ENCODE results near the gene DDX39A. TPM values are rescaled to one million over a fixed set of nuclear protein-coding genes. Genes with fewer than 3 reads are reported as not detected.
"Not testable (repeated sequence)": the region's sequence is repeated elsewhere in the genome, so short reads cannot be mapped to it uniquely, and the experiment has no call there.

DDX39A gene
- total RNA-seq (2012; rRNA removed): 73.3 and 93.3 TPM in 2 replicates

DNA sequence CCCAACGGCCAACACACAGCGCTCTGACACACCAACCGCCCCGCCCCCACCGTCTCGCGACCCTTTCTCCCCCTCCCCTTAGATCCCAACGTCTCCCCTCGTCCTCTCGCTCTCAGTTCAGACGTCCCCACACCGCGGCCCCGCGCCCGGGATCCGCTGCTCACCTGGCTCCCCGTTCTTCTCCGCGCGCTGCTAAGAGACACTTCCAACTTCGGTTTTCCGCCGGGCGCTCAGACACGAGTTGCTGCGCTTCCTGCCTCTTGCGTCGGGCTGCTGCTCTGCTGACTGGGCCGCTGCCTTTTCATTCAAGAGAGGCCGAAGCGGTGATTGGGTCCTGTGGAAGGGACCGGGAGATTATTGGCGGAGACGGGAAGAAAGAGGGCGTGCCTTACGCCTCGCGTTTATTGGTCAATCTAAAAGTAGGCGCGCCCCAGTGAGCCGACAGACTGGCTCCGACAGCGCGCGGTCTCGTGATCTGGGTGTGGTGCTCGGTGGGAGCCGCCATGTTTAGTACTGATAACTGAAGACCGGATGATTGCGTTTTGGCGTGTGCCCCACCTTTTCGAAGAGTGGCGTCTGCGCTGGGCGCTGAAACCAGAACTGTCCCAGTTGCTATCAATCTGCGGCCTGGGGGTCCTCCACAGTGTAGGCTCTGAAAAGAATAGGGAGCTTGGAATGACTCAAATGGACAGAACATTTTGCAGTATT lies at the start of gene DDX39A:
TSS of gene DDX39A (minus strand) at position 236 of the 708 bp plus-strand sequence. CDS start 6,121 bp downstream, outside the sequence.
- Histone ChIP-seq H3K4me3 (ENCODE audit: low read length) (peak within 1 kb of the TSS; percentile 85), H3K27me3 (ENCODE audit: control insufficient read depth, insufficient read depth, low read length) (no peaks in the 10 kb centered on the region), H3K9ac (ENCODE audit: low read depth, low read length) (peak within 1 kb of the TSS; percentile 98), H3K36me3 (ENCODE audit: insufficient read depth, low read length) (peaks cover 14% of the 10 kb centered on the region), H3K9me3 (replicated peaks; ENCODE audit: low read length) (no peaks in the 10 kb centered on the region), H3K4me2 (ENCODE audit: low read length) (peak within 1 kb of the TSS; percentile 89), H3K4me1 (ENCODE audit: control insufficient read depth, insufficient read depth, low read length) (peaks cover 18% of the 10 kb centered on the region)

DNA sequence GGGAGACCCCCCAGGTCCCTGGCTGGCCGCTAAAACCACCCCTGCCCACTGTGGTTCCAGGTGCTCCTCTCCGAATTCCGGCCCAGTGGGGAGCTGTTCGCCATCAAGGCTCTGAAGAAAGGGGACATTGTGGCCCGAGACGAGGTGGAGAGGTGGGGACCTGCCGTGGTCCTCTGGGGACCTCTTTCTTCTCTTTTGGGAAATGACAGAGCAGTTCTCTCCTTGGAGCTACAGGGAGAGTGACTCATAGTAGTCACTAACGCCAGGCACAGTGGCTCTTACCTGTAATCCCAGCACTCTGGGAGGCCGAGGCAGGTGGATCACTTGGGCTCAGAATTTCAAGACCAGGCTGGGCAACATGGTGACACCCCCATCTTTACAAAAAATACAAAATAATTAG lies 48.7 kb upstream of the DDX39A start:
- Histone ChIP-seq H3K36me3 (ENCODE audit: insufficient read depth, low read length) (peaks cover 40% of the 10 kb centered on the region), H3K4me3 (ENCODE audit: low read length) (no peak overlapping the region), H3K9ac (ENCODE audit: low read depth, low read length) (no peak overlapping the region), H3K4me2 (ENCODE audit: low read length) (no peak overlapping the region), H3K4me1 (ENCODE audit: control insufficient read depth, insufficient read depth, low read length) (peaks cover 9% of the 10 kb centered on the region), H3K9me3 (replicated peaks; ENCODE audit: low read length) (no peaks in the 10 kb centered on the region), H3K27me3 (ENCODE audit: control insufficient read depth, insufficient read depth, low read length) (no peaks in the 10 kb centered on the region)

DNA sequence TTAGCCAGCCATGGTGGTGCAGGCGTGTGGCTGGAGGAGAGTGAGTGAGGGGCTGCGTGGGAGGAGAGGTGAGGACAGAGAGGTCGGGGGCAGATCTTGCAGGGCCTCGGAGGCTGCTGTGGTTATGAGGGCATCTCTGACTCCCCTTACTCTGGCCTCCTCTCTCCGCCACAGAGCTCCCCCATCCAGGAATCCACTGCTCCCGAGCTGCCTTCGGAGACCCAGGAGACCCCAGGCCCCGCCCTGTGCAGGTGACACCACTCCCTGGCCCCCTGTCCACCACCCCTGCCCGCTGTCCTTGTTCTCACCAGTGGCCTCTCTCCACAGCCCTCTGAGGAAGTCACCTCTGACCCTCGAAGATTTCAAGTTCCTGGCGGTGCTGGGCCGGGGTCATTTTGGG lies 48.2 kb upstream of the DDX39A start:
- Histone ChIP-seq H3K27me3 (ENCODE audit: control insufficient read depth, insufficient read depth, low read length) (no peaks in the 10 kb centered on the region), H3K9ac (ENCODE audit: low read depth, low read length) (no peak overlapping the region), H3K4me3 (ENCODE audit: low read length) (no peak overlapping the region), H3K36me3 (ENCODE audit: insufficient read depth, low read length) (peaks cover 44% of the 10 kb centered on the region), H3K9me3 (replicated peaks; ENCODE audit: low read length) (no peaks in the 10 kb centered on the region), H3K4me1 (ENCODE audit: control insufficient read depth, insufficient read depth, low read length) (peaks cover 6% of the 10 kb centered on the region), H3K4me2 (ENCODE audit: low read length) (no peak overlapping the region)

DNA sequence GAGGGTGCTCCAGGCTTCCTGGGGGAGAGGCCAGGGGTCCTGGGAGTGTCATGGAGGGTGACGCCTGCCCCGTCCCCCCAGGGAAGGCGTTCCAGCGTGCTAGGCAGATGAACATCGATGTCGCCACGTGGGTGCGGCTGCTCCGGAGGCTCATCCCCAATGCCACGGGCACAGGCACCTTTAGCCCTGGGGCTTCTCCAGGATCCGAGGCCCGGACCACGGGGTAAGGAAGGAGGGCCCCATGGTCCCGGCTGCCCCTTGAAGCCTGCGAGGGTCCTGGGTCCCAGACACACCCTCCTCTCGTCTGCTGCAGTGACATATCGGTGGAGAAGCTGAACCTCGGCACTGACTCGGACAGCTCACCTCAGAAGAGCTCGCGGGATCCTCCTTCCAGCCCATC lies 44.6 kb upstream of the DDX39A start:
- Histone ChIP-seq H3K4me1 (ENCODE audit: control insufficient read depth, insufficient read depth, low read length) (no peaks in the 10 kb centered on the region), H3K4me3 (ENCODE audit: low read length) (no peak overlapping the region), H3K9me3 (replicated peaks; ENCODE audit: low read length) (no peaks in the 10 kb centered on the region), H3K27me3 (ENCODE audit: control insufficient read depth, insufficient read depth, low read length) (no peaks in the 10 kb centered on the region), H3K4me2 (ENCODE audit: low read length) (no peak overlapping the region), H3K36me3 (ENCODE audit: insufficient read depth, low read length) (peaks cover 39% of the 10 kb centered on the region), H3K9ac (ENCODE audit: low read depth, low read length) (no peak overlapping the region)

DNA sequence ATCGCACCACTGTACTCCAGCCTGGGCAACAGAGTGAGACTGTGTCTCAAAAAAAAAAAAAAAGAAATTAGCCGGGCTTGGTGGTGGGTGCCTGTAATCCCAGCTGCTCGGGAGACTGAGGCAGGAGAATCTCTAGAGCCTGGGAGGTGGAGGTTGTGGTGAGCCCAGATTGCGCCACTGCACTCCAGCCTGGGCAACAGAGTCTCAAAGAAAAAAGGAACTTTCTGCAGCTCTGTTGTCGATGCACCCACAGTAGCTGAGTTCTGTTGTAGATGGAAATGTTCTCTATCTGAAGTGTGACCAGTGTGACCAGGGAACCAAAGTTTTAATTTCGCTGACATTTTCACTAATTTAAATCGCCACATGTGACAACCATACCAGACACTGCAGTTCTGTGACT lies 43.3 kb upstream of the DDX39A start:
- H3K36me3 ChIP-seq (ENCODE audit: insufficient read depth, low read length): peaks cover 36% of the 10 kb centered on the region

DNA sequence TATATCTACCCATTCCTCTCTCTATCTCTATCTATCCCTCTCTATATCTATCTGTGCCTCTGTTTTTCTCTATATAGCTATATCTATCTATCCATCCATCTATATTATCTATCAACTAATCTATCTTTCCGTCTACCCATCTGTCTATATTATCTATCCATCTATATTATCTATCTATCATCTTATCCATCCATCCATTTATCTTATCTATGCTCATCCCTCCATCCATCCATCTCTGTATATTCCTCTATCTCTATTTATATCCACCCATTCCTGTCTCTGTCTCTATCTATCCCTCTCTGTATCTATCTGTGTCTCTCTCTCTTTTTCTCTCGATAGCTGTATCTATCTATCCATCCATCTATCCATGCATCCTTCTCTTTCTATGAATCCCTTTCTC lies 41.8 kb upstream of the DDX39A start:
- no peak overlapping the region for H3K4me2 ChIP-seq (ENCODE audit: low read length)
- no peak overlapping the region for H3K9ac ChIP-seq (ENCODE audit: low read depth, low read length)
- peaks cover 34% of the 10 kb centered on the region for H3K36me3 ChIP-seq (ENCODE audit: insufficient read depth, low read length)
- H3K4me1 ChIP-seq (ENCODE audit: control insufficient read depth, insufficient read depth, low read length): no peaks in the 10 kb centered on the region
- H3K4me3 ChIP-seq (ENCODE audit: low read length): no peak overlapping the region
- no peaks in the 10 kb centered on the region for H3K27me3 ChIP-seq (ENCODE audit: control insufficient read depth, insufficient read depth, low read length)
- no peaks in the 10 kb centered on the region for H3K9me3 ChIP-seq (replicated peaks; ENCODE audit: low read length)

More for the DNA sequence above, 43.3 kb upstream of the DDX39A start:
- not testable (repeated sequence) for H3K4me1 ChIP-seq (ENCODE audit: control insufficient read depth, insufficient read depth, low read length); H3K27me3 ChIP-seq (ENCODE audit: control insufficient read depth, insufficient read depth, low read length); H3K9me3 ChIP-seq (replicated peaks; ENCODE audit: low read length); H3K9ac ChIP-seq (ENCODE audit: low read depth, low read length); H3K4me3 ChIP-seq (ENCODE audit: low read length); H3K4me2 ChIP-seq (ENCODE audit: low read length)

DNA sequence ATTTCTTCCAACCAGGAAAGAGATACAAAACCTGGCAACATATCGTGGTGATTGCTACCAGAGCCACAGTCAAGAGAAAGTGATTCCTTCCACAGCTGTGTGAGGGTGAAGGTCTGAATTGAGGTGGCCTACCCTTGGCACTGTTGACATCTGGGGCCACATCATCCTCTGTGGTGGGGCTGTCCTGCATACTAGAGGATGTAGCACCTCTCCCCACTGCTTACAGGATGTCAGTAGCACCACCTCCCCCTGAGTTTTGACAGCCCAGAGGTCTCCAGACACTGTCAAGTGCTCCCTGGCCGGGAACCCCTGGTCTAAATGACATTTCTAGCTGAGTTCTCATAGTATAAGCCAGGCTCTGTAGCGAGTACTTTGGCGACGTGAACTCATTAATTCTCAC lies 40.6 kb upstream of the DDX39A start:
- no peak overlapping the region for H3K9ac ChIP-seq (ENCODE audit: low read depth, low read length)
- H3K4me1 ChIP-seq (ENCODE audit: control insufficient read depth, insufficient read depth, low read length): no peaks in the 10 kb centered on the region
- H3K27me3 ChIP-seq (ENCODE audit: control insufficient read depth, insufficient read depth, low read length): no peaks in the 10 kb centered on the region
- H3K36me3 ChIP-seq (ENCODE audit: insufficient read depth, low read length): peaks cover 32% of the 10 kb centered on the region
- H3K9me3 ChIP-seq (replicated peaks; ENCODE audit: low read length): no peaks in the 10 kb centered on the region
- H3K4me2 ChIP-seq (ENCODE audit: low read length): no peak overlapping the region
- no peak overlapping the region for H3K4me3 ChIP-seq (ENCODE audit: low read length)

DNA sequence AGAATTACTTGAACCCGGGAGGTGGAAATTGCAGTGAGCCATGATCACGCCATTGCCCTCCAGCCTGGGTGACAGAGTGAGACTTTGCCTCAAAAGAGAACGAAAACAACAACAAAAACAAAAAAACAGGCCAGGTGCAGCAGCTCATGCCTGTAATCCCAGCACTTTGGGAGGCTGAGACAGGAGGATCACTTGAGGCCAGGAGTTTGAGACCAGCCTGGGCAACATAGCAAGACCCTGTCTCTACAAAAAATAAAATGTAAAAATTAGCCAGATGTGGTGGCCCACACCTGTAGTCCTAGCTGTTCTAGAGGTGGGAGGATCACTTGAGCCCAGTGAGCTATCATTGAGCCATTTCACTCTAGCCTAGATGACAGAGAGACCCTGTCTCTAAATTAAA lies 33.2 kb upstream of the DDX39A start:
- not testable (repeated sequence) for H3K27me3 ChIP-seq (ENCODE audit: control insufficient read depth, insufficient read depth, low read length); H3K4me3 ChIP-seq (ENCODE audit: low read length); H3K9ac ChIP-seq (ENCODE audit: low read depth, low read length); H3K4me1 ChIP-seq (ENCODE audit: control insufficient read depth, insufficient read depth, low read length); H3K9me3 ChIP-seq (replicated peaks; ENCODE audit: low read length); H3K4me2 ChIP-seq (ENCODE audit: low read length)
- peaks cover 37% of the 10 kb centered on the region for H3K36me3 ChIP-seq (ENCODE audit: insufficient read depth, low read length)

DNA sequence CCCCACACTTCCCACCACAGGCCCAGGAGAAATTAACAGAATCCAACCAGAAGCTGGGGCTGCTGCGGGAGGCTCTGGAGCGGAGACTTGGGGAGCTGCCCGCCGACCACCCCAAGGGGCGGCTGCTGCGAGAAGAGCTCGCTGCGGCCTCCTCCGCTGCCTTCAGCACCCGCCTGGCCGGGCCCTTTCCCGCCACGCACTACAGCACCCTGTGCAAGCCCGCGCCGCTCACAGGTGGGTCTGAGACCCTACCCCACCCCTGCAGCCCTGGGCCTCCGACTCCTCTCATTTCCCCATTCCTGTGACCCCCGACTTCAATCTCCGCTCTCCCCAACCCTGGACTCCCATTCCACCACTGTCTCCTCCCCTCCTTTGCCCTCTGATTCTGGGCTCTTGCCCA lies 31.7 kb upstream of the DDX39A start:
- H3K9ac ChIP-seq (ENCODE audit: low read depth, low read length): no peak overlapping the region
- H3K27me3 ChIP-seq (ENCODE audit: control insufficient read depth, insufficient read depth, low read length): no peaks in the 10 kb centered on the region
- no peak overlapping the region for H3K4me2 ChIP-seq (ENCODE audit: low read length)
- no peak overlapping the region for H3K4me3 ChIP-seq (ENCODE audit: low read length)
- no peaks in the 10 kb centered on the region for H3K4me1 ChIP-seq (ENCODE audit: control insufficient read depth, insufficient read depth, low read length)
- peaks cover 47% of the 10 kb centered on the region for H3K36me3 ChIP-seq (ENCODE audit: insufficient read depth, low read length)
- no peaks in the 10 kb centered on the region for H3K9me3 ChIP-seq (replicated peaks; ENCODE audit: low read length)

DNA sequence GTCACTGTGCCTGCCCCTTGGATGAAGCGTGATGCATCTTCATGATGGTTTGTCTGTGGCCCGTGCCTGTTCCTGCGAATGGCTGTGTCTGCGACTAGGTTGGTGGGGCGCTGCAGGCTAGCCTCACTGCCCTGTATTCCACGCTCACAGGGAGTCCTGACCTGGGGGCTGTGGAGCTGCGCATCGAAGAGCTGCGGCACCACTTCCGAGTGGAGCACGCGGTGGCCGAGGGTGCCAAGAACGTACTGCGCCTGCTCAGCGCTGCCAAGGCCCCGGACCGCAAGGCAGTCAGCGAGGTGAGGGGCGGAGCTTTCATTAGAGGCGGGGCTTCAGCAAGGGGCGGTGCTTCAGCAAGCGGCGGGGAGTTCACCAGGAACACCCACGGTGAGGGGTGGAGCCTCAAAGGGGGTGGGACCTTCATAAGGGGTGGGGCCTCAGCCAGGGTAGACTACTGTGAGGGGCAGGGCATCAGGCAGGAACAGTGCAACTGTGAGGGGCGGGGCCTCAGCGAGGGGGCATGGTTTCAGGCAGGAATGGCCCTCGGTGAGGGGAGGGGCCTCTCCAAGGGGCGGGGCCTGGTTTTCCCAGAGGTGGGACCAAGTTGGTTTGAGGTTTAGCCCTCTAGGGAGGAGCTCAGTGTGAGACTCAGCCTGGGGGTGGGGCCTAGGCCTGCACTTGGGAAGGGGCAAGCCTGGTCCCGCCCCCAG lies 31.2 kb upstream of the DDX39A start:
- Histone ChIP-seq H3K4me2 (ENCODE audit: low read length) (no peak overlapping the region), H3K36me3 (ENCODE audit: insufficient read depth, low read length) (peaks cover 47% of the 10 kb centered on the region), H3K4me3 (ENCODE audit: low read length) (no peak overlapping the region), H3K27me3 (ENCODE audit: control insufficient read depth, insufficient read depth, low read length) (no peaks in the 10 kb centered on the region), H3K9ac (ENCODE audit: low read depth, low read length) (no peak overlapping the region), H3K9me3 (replicated peaks; ENCODE audit: low read length) (no peaks in the 10 kb centered on the region), H3K4me1 (ENCODE audit: control insufficient read depth, insufficient read depth, low read length) (no peaks in the 10 kb centered on the region)

DNA sequence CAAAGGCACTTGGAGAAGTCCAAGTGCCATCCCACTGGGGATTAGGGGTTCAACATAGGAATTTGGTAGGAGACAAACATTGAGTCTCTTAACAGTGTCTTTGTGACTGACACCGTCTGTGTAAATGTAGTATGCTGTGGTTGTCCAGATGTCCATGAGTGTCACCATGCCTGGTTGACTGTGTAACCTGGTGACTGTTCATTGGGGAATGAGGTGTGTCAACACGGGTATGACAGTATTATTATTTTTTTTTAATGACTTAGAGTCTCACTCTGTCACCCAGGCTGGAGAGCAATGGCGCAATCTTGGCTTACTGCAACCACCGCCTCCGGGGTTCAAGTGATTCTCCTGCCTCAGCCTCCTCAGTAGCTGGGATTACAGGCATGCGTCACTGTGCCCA lies 30.2 kb upstream of the DDX39A start:
- Histone ChIP-seq H3K9ac (ENCODE audit: low read depth, low read length) (no peak overlapping the region), H3K4me2 (ENCODE audit: low read length) (no peak overlapping the region), H3K4me3 (ENCODE audit: low read length) (no peak overlapping the region), H3K4me1 (ENCODE audit: control insufficient read depth, insufficient read depth, low read length) (no peaks in the 10 kb centered on the region), H3K9me3 (replicated peaks; ENCODE audit: low read length) (no peaks in the 10 kb centered on the region), H3K36me3 (ENCODE audit: insufficient read depth, low read length) (peaks cover 53% of the 10 kb centered on the region), H3K27me3 (ENCODE audit: control insufficient read depth, insufficient read depth, low read length) (no peaks in the 10 kb centered on the region)

Data from skeletal muscle satellite cell (primary cell).